ENCODE measurements around the gene TBC1D22A.

GRCh38 chr22:46754110-46754799 lies 8.2 kb upstream of the TBC1D22A start:
- TF ChIP-seq EZH2 (IDR thresholded peaks at IDR 0.05; ENCODE audit: insufficient read depth, low read length): no peak
- no peak for TF ChIP-seq CTCF (IDR thresholded peaks at IDR 0.05; ENCODE audit: insufficient read depth, low read depth, low read length)

All from astrocyte (in vitro differentiated cells and primary cell).